GM18861 (cell line): Measurements from ENCODE around the gene NRDE2.
A peak's percentile ranks its signal among the peaks of the same experiment; 100 is the strongest.

Source experiments
- ATAC-seq: cut with Tn5 transposase; IDR thresholded peaks from one replicate; pipeline ENCODE4 v1.9.1; 2021; ENCODE audit not compliant: unreplicated experiment

NRDE2 gene

GRCh38 chr14:90300611-90301047 lies 31.1 kb downstream of the NRDE2 start:
- no peak for ATAC-seq

- ATAC-seq: no peak
Measured at GRCh38 chr14:90299408-90299807, 32.3 kb downstream of the NRDE2 start.

DNA sequence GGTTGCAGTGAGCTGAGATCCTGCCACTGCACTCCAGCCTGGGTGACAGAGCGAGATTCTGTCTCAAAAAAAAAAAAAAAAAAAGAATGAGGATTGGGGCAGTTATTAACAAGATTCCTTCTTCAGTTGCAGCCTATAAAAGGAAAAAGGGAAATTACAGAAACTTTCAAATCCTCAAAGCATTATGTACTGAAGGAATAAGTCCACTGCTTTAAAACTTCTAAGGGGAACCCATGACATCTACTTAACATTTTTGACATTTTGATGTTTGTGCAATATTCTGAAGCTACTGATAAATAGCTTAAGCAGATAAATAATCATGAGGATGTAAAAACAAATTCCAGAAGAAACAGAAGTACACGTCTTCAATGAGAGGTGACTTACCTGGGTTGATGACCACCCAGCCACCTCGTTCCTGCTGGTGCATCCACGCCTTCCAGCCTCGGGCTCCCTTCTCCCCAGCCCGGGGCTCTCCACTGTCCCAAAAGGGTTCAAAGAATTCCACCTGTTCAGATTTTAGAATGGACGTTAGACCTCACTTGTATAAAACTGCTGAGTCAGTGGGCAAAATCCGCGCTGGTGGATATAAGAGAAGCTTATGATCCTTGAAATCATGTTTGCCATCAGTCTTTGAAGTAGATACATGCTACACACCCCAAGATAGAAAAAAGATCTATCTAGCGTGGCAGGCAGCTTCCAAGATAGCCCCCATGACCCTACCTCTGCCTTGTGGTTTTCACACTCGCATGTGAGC lies 33.7 kb downstream of the NRDE2 start:
- ATAC-seq: no peak

DNA sequence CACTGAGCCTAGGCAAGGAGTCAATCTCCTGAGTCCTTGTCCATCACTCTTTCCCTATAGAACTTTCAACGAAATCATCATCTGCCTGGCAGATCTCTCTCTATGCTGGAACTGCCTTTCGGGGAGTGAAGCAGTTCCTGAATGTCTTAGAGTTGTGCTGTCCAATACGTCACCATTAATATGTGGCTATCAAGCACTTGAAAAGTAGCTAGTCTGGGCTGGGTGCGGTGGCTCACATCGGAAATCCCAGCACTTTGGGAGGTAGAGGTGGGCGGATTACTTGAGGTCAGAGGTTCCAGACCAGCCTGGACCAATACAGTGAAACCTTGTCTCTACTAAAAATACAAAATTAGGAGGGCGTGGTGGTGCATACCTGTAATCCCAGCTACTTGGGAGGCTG lies 35.1 kb downstream of the NRDE2 start:
- no peak for ATAC-seq

- ATAC-seq: no peak
Measured at GRCh38 chr14:90295870-90296516, 35.7 kb downstream of the NRDE2 start.

DNA sequence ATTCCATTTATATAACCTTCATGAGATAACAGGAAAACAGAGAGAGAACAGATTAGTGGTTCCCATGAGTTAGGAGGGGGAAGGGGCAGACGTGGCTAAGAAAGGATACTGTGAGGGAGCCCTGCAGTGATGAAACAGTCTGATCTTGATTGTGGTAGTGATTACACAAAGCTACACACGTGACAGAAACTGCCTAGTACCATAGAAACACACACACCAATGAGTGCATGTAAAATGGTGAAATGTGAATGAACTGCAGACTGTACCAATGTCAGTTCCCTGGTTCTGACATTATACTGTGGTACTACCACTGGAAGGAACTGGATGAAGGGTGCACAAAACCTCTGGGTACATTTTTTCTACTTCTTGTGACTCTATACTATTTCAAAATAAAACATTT lies 36.9 kb downstream of the NRDE2 start:
- ATAC-seq: no peak

GRCh38 chr14:90293766-90294730 lies 37.7 kb downstream of the NRDE2 start:
- ATAC-seq: no peak

GRCh38 chr14:90291699-90292098 lies 40.0 kb downstream of the NRDE2 start:
- no peak for ATAC-seq

GRCh38 chr14:90290337-90291011 lies 41.3 kb downstream of the NRDE2 start:
- no peak for ATAC-seq

DNA sequence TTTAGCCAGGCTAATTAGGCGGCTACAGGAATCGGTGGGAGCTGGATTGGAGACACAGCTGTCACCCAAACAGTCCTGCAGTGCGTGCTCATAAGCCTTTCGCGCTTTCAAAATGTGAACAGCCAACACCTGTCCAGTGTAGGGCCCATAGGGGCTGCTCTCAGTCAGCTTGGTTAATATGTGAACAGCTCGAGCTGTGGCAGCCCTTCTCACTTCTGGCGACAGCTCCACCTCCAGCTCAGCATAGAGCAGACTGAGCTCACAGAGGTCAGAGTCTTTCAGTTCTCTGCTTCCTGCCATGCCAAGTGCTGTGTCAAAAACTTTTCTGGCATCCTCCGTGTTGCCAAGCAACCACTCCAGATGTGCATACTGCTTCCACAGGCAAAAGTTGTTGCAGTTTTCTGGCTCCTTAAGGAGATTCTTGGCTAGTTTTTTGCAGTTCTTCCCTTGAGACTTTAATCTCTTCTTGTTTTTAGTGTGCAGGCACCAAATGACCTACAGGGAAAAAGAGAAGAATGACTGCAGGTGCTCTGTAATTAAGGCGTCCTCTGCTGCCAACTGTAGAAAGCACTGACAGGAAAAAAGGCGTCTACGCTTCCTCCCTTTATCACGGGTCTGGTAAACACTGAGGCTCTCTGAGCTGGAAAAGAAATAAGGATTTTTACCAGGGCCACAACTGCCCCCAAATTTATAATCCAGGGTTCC lies 42.9 kb downstream of the NRDE2 start:
- ATAC-seq: peak; percentile 96

DNA sequence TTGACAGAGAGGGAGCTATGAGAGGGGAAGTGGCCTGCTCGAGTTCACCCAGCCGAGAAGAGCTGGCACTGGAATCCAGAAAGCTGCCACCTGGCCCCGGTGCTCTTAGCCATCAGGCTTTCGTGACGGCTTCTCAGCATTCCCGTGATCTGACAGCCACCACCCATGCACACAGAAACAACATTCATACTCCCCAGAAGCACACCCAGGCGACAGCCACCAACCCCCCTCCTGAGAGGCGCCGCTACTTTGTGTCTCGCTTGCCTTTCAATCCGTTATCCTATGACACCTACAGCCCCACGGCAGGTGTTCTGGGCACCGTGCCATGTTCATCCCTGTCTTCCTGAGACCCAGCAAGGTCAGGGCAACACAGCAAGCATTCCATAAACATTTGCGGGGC lies 44.0 kb downstream of the NRDE2 start:
- no peak for ATAC-seq

DNA sequence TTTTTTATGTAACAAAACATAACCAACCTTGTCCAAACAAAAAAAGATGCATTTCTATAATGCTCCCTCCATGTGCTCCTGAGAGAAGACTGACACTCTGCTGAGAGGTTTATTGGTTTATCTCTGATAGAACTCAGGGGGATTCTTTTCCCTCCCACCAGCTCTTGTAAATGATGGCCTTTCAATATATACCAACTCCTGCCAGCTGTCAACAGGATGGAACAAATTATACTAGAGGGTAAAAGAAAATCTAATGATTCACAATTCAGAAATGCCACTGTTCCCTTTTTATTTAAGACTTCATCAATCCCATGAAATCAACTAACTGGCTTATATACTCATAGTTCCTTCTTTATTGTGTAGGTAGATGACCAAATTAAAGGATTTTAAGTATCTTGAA lies 50.0 kb downstream of the NRDE2 start:
- no peak for ATAC-seq

DNA sequence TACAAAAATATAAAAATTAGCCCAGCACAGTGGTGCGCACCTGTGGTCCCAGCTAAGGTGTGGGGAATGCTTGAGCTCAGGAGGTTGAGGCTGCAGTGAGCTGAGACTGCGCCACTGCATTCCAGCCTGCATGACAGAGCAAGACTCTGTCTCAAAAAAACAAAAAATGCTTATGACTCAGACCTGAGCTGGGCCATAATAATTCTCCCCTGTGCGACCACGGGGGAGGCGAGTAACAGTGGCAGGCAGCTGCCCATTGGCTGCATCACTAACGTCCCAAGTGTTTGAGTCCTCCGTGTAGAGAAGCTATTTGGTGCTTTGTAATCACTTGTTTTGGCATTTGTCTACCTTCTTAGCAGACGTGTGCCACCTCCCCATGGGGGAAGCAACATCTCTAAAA lies 50.5 kb downstream of the NRDE2 start:
- no peak for ATAC-seq

GRCh38 chr14:90280096-90280495 lies 51.6 kb downstream of the NRDE2 start:
- ATAC-seq: no peak

DNA sequence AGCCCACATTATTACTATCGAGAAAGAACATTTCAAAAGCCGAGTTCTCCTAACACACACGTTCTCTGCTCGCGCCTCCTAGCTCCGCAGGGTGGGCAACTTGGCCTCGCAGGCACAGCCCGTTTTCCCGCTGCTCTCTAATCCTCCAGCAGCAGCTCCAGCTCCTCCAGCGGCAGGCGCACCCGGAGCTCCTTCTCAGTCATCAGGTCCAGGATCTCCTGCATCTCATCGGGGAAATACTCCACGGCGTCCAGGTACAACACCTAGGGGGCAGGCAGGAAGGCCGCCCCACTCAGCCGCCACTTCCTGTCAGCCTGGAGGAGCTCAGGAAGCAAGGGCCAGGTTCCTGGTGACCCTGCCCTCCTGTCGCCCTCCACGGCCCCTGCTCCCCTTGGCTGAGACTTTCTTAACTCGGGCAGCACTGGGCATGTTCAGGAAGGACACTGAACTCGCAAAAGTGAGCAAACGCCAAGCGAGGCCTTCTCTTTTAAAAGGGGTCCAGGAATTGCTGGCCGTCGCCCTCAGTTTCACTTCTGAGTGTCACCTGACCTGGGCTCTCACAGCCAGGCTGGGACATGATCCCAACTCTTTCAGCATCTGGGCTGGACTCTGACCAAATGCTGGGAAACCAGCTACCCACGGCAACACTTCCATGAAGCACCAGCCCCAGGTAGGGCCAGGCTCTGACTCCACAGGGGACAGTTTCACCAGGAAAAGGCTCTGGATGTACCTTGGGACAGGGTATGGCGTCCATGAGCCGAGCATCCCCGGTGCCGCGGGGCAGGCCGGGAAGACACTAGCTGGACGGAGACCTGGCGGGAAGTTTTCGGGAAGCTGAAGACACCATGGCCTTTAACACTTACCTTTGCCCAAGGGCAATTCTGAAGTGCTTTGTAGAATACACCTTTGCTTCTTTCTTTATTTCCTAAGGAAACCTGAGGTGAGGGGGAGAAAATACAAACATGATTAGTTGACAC lies 53.3 kb downstream of the NRDE2 start:
- ATAC-seq: no peak

- no peak for ATAC-seq
Measured at GRCh38 chr14:90277581-90278198, 54.1 kb downstream of the NRDE2 start.

DNA sequence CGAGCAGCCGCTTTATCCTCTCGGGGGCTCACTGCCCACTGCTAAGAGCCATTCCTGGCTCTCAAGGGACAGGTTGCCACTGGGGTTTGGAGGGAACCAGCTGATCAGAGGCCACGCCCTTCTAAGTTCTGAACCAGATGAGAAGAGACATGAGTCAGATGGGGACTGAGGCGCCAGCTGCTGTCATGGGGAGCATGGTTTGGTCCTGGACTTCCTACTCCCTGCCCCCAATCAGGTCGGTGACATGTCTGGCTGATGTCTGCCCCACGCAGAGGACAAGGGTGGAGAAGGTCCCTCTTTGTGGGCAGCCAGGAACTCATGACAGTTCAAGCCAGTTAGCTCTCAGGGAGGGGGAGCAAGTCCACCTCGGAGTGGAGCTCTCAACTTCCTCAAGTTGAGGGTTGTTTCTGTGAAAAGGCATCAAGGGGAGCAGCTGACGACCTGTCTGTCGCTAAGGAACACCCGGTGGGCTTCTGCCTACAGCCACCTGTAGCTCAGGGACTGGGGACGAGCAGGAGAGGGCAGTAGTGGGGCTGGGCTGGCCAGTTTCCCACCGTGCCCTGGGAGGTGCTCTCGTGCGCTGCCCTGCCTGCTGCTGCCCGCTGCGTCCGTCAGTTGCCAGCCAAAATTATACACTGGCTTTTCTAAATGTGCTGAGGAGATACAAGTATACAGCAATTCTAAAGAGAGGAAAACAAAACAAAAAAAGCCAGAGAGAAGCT lies 54.9 kb downstream of the NRDE2 start:
- no peak for ATAC-seq

DNA sequence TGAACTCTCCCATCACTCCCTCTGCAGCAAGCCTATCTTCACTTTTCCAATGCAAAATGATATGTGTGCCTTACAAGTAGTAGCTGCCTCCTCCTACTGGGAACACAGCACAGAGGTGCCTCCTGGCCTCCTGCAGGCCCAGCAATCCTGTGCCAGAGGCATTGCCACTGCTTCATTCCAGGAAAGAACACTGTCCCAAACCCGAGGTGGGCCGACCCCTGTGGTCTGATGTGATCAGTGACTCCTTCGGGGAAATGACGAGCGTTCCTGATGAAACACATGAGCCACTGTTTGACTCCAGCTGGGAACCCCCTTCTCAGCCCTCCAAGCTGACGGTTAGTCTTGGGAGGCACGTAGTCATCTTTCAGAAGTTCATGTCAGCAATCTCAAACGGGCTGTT lies 55.9 kb downstream of the NRDE2 start:
- no peak for ATAC-seq
